CD4-positive, alpha-beta T cell treated with Interleukin-15 for 4 hours (primary cell): ENCODE measurements around the gene TMPRSS12.
"Not testable (repeated sequence)": the region's sequence is repeated elsewhere in the genome, so short reads cannot be mapped to it uniquely, and the experiment has no call there.

Experiments
- DNase-seq: peaks from one replicate; pipeline ENCODE4 v3.0.0-alpha.2; 2020; ENCODE audit warnings: low spot score

TMPRSS12 gene

GRCh38 chr12:50859621-50860310 lies 17.0 kb downstream of the TMPRSS12 start:
- no peak for DNase-seq

GRCh38 chr12:50862316-50862715 lies 19.6 kb downstream of the TMPRSS12 start:
- no peak for DNase-seq

- no peak for DNase-seq
Observed at GRCh38 chr12:50865266-50865665, 22.5 kb downstream of the TMPRSS12 start.

GRCh38 chr12:50868881-50869280 lies 26.2 kb downstream of the TMPRSS12 start:
- DNase-seq: not testable (repeated sequence)

- no peak for DNase-seq
Observed at GRCh38 chr12:50882563-50882962, 39.8 kb downstream of the TMPRSS12 start.

GRCh38 chr12:50887191-50887590 lies 44.5 kb downstream of the TMPRSS12 start:
- no peak for DNase-seq

- no peak for DNase-seq
Observed at GRCh38 chr12:50888666-50889065, 45.9 kb downstream of the TMPRSS12 start.

GRCh38 chr12:50894241-50894640 lies 51.5 kb downstream of the TMPRSS12 start:
- DNase-seq: no peak

- no peak for DNase-seq
Observed at GRCh38 chr12:50901685-50902113, 59.0 kb downstream of the TMPRSS12 start.

- not testable (repeated sequence) for DNase-seq
Observed at GRCh38 chr12:50908479-50908878, 65.8 kb downstream of the TMPRSS12 start.

- not testable (repeated sequence) for DNase-seq
Observed at GRCh38 chr12:50912361-50912760, 69.6 kb downstream of the TMPRSS12 start.

- DNase-seq: no peak
Observed at GRCh38 chr12:50913224-50913623, 70.5 kb downstream of the TMPRSS12 start.

- no peak for DNase-seq
Observed at GRCh38 chr12:50914872-50915484, 72.3 kb downstream of the TMPRSS12 start.

GRCh38 chr12:50916292-50916691 lies 73.6 kb downstream of the TMPRSS12 start:
- no peak for DNase-seq

GRCh38 chr12:50918584-50919316 lies 76.0 kb downstream of the TMPRSS12 start:
- no peak for DNase-seq

- no peak for DNase-seq
Observed at GRCh38 chr12:50922820-50923219, 80.1 kb downstream of the TMPRSS12 start.

GRCh38 chr12:50923361-50924130 lies 80.8 kb downstream of the TMPRSS12 start:
- DNase-seq: no peak

GRCh38 chr12:50924131-50924438 lies 81.4 kb downstream of the TMPRSS12 start:
- DNase-seq: no peak

- peak; percentile 20 for DNase-seq
Observed at GRCh38 chr12:50924439-50925341, 82.0 kb downstream of the TMPRSS12 start.

- DNase-seq: no peak
Observed at GRCh38 chr12:50925342-50925651, 82.6 kb downstream of the TMPRSS12 start.

GRCh38 chr12:50925920-50926319 lies 83.2 kb downstream of the TMPRSS12 start:
- DNase-seq: no peak

- no peak for DNase-seq
Observed at GRCh38 chr12:50926415-50926814, 83.7 kb downstream of the TMPRSS12 start.
